H1 (cell line): ENCODE measurements around the gene AGRN. TPM values are rescaled to one million over a fixed set of nuclear protein-coding genes. Genes with fewer than 3 reads are reported as not detected.

Experiments
- CTCF ChIA-PET: fragments of 300-600 bp; sonication (Branson Sonifier 250); formaldehyde crosslinking; loops from one replicate; lab custom pipeline; 2021; ENCODE audit not compliant: partially characterized antibody; lab: Charles Lee
- POLR2A ChIA-PET: fragments of 300-600 bp; sonication (Branson Sonifier 250); formaldehyde crosslinking; loops from one replicate; lab custom pipeline; 2021; ENCODE audit warnings: inconsistent platforms; ENCODE audit not compliant: partially characterized antibody; lab: Charles Lee
- DNase-seq, 2 experiments: peaks; one replicate each; pipeline versions ENCODE4 v3.0.0 to v3.0.0-alpha.2; 2010 to 2022; ENCODE audit warnings: low spot score in 2 of 2, low read depth in 1 of 2, mixed read lengths in 1 of 2
- FAIRE-seq: peaks from 2 replicates; lab custom pipeline; 2011; peaks lifted over from hg19 to GRCh38; lab: Jason Lieb, UNC
- H2AFZ ChIP-seq: 2 replicates; pipeline ENCODE4 v1.8.1; 2012; ENCODE audit warnings: low read length, inconsistent platforms
- H2AK5ac ChIP-seq: 2 replicates; pipeline ENCODE4 v1.6.1; 2013; ENCODE audit warnings: low read depth, low read length
- H2BK120ac ChIP-seq: replicated peaks from 2 replicates; pipeline ENCODE3; 2013; ENCODE audit warnings: low read depth, low read length, inconsistent platforms
- H2BK12ac ChIP-seq: 2 replicates; pipeline ENCODE4 v1.6.1; 2013; ENCODE audit warnings: low read depth, low read length
- H2BK15ac ChIP-seq: 2 replicates; pipeline ENCODE4 v1.6.1; 2013; ENCODE audit warnings: low read length
- H2BK20ac ChIP-seq: 2 replicates; pipeline ENCODE4 v1.6.1; 2013; ENCODE audit warnings: low read length
- H2BK5ac ChIP-seq: 2 replicates; pipeline ENCODE4 v1.6.1; 2013; ENCODE audit warnings: low read depth, low read length
- H3K14ac ChIP-seq: 2 replicates; pipeline ENCODE4 v1.6.1; 2013; ENCODE audit warnings: inconsistent platforms; ENCODE audit not compliant: insufficient read length
- H3K18ac ChIP-seq: 2 replicates; pipeline ENCODE4 v1.6.1; 2013; ENCODE audit warnings: low read length; ENCODE audit errors: extremely low read depth
- H3K23ac ChIP-seq: 2 replicates; pipeline ENCODE4 v1.6.1; 2013; ENCODE audit warnings: inconsistent platforms; ENCODE audit not compliant: insufficient read length
- H3K23me2 ChIP-seq: 2 replicates; pipeline ENCODE4 v1.6.1; 2013; ENCODE audit warnings: low read depth, low read length
- H3K27ac ChIP-seq: 2 replicates; pipeline ENCODE4 v1.6.1; 2011; ENCODE audit warnings: low read depth, low read length, inconsistent platforms
- H3K27me3 ChIP-seq, 4 experiments: replicated peaks in 1 of 4; 1 replicate in 1 of 4; 2 replicates in 3 of 4; pipeline versions ENCODE4 v1.6.1 to v1.8.1; 2011 to 2013; ENCODE audit warnings: low read length in 3 of 4, mild to moderate bottlenecking in 3 of 4, inconsistent platforms in 2 of 4, mixed read lengths in 2 of 4, moderate library complexity in 1 of 4; ENCODE audit not compliant: control insufficient read depth in 3 of 4, insufficient read depth in 3 of 4; ENCODE audit errors: extremely low read depth in 1 of 4
- H3K36me3 ChIP-seq, 4 experiments: 2 replicates each; pipeline versions ENCODE4 v1.6.1 to v1.8.1; 2011 to 2013; ENCODE audit warnings: mild to moderate bottlenecking in 4 of 4, low read length in 3 of 4, moderate library complexity in 2 of 4, control low read depth in 1 of 4, inconsistent platforms in 1 of 4; ENCODE audit not compliant: insufficient read depth in 4 of 4, control insufficient read depth in 2 of 4
- H3K4ac ChIP-seq: replicated peaks from 2 replicates; pipeline ENCODE3; 2013; ENCODE audit warnings: low read length, low read depth, mixed read lengths, inconsistent platforms; ENCODE audit not compliant: insufficient read length
- H3K4me1 ChIP-seq, 4 experiments: replicated peaks in 1 of 4; 1 replicate in 1 of 4; 2 replicates in 3 of 4; pipeline versions ENCODE4 v1.6.1 to v1.8.1; 2011 to 2013; ENCODE audit warnings: low read length in 3 of 4, inconsistent platforms in 2 of 4, mixed read lengths in 1 of 4; ENCODE audit not compliant: insufficient read depth in 4 of 4, control insufficient read depth in 3 of 4
- H3K4me2 ChIP-seq, 2 experiments: 2 replicates each; pipeline versions ENCODE4 v1.6.1 to v1.8.1; 2011 to 2013; ENCODE audit warnings: low read depth in 2 of 2, low read length in 2 of 2, control low read depth in 1 of 2, inconsistent platforms in 1 of 2, mild to moderate bottlenecking in 1 of 2; ENCODE audit not compliant: insufficient read depth in 1 of 2
- H3K4me3 ChIP-seq, 4 experiments: fragments of 200-600, 300-600 bp in 1 of 4; sonication (generic), shearing (Covaris generic), sonication (Bioruptor Twin) in 1 of 4; 2 replicates each; pipeline versions ENCODE4 v1.5.1 to v1.8.1; 2011 to 2016; ENCODE audit warnings: low read length in 4 of 4, low read depth in 3 of 4, control low read depth in 2 of 4, inconsistent platforms in 2 of 4, mild to moderate bottlenecking in 2 of 4, mixed read lengths in 1 of 4, moderate library complexity in 1 of 4; ENCODE audit not compliant: insufficient read depth in 2 of 4; ENCODE audit errors: extremely low read depth in 1 of 4
- H3K56ac ChIP-seq: replicated peaks from 2 replicates; pipeline ENCODE3; 2013; ENCODE audit warnings: low read depth, mild to moderate bottlenecking, mixed read lengths, low read length, inconsistent platforms; ENCODE audit not compliant: insufficient read length
- H3K79me1 ChIP-seq: 2 replicates; pipeline ENCODE4 v1.6.1; 2013; ENCODE audit warnings: low read depth, low read length, control low read depth
- H3K79me2 ChIP-seq, 2 experiments: 2 replicates each; pipeline versions ENCODE4 v1.6.1 to v1.8.1; 2012 to 2013; ENCODE audit warnings: low read length in 2 of 2, mild to moderate bottlenecking in 2 of 2, inconsistent platforms in 1 of 2; ENCODE audit not compliant: insufficient read depth in 2 of 2, control insufficient read depth in 1 of 2
- H3K9ac ChIP-seq, 4 experiments: replicated peaks in 1 of 4; 1 replicate in 1 of 4; 2 replicates in 3 of 4; pipeline versions ENCODE4 v1.6.1 to v1.8.1; 2011 to 2013; ENCODE audit warnings: low read depth in 3 of 4, low read length in 3 of 4, control low read depth in 2 of 4, mild to moderate bottlenecking in 2 of 4, moderate library complexity in 2 of 4, inconsistent platforms in 1 of 4; ENCODE audit errors: extremely low read depth in 1 of 4
- H3K9me3 ChIP-seq, 2 experiments: 2 replicates each; pipeline versions ENCODE4 v1.6.1 to v1.8.1; 2012 to 2013; ENCODE audit warnings: mild to moderate bottlenecking in 2 of 2, moderate library complexity in 2 of 2, control low read depth in 1 of 2, inconsistent platforms in 1 of 2, low read depth in 1 of 2, low read length in 1 of 2, mixed read lengths in 1 of 2; ENCODE audit not compliant: insufficient read depth in 2 of 2
- H4K20me1 ChIP-seq, 2 experiments: replicated peaks in 1 of 2; 2 replicates each; pipeline versions ENCODE3 to v1.8.1; 2011 to 2013; ENCODE audit warnings: inconsistent platforms in 2 of 2, low read length in 2 of 2, mild to moderate bottlenecking in 1 of 2; ENCODE audit not compliant: insufficient read depth in 2 of 2, control insufficient read depth in 1 of 2
- H4K5ac ChIP-seq: 2 replicates; pipeline ENCODE4 v1.6.1; 2013; ENCODE audit warnings: low read length, low read depth, mixed read lengths, inconsistent platforms; ENCODE audit not compliant: insufficient read length
- H4K8ac ChIP-seq: 2 replicates; pipeline ENCODE4 v1.8.0; 2013; ENCODE audit warnings: mild to moderate bottlenecking, moderate library complexity, low read length, inconsistent platforms; ENCODE audit not compliant: insufficient read depth; ENCODE audit errors: extremely low read depth
- H4K91ac ChIP-seq: replicated peaks from 2 replicates; pipeline ENCODE3; 2013; ENCODE audit warnings: low read length, mixed read lengths, inconsistent platforms; ENCODE audit not compliant: insufficient read length
- ATF3 ChIP-seq: IDR thresholded peaks from 2 replicates; pipeline ENCODE4 v1.6.1; 2011; ENCODE audit warnings: low read depth, mild to moderate bottlenecking, low read length; ENCODE audit not compliant: insufficient read depth
- FOSL1 ChIP-seq: IDR thresholded peaks from 2 replicates; pipeline ENCODE4 v1.6.1; 2011; ENCODE audit warnings: mild to moderate bottlenecking, low read depth, low read length, moderate library complexity; ENCODE audit not compliant: insufficient read depth
- KDM1A ChIP-seq: fragments of 200-600, 300-600 bp; sonication (generic); IDR thresholded peaks from 2 replicates; pipeline ENCODE4 v1.7.1; 2016; ENCODE audit warnings: mild to moderate bottlenecking, low read length, borderline replicate concordance
- POLR2AphosphoS5 ChIP-seq: IDR thresholded peaks from 2 replicates; pipeline ENCODE4 v1.6.1; 2011; ENCODE audit warnings: low read depth, low read length
- RAD21 ChIP-seq, 2 experiments: IDR thresholded peaks in 1 of 2; conservative IDR thresholded peaks in 1 of 2; 2 replicates each; pipeline ENCODE4 v1.6.1; 2011; ENCODE audit warnings: low read depth in 2 of 2, low read length in 2 of 2, improper control_type of control experiment in 1 of 2, inconsistent platforms in 1 of 2, mild to moderate bottlenecking in 1 of 2, moderate library complexity in 1 of 2
- TEAD4 ChIP-seq: IDR thresholded peaks from 2 replicates; pipeline ENCODE4 v1.6.1; 2012; ENCODE audit warnings: low read depth, low read length, inconsistent platforms, mixed read lengths
- ZNF274 ChIP-seq: IDR thresholded peaks from 2 replicates; pipeline ENCODE4 v1.7.0; 2012; ENCODE audit warnings: low read length, borderline replicate concordance; ENCODE audit errors: extremely low read depth
- WGBS, 2 experiments: shearing (Covaris generic) in 1 of 2; methylation state at CpG; one replicate each; pipeline versions ENCODE4 v1.1.6 to v1.1.7; 2013 to 2015; ENCODE audit warnings: low lambda C conversion rate in 2 of 2, mixed read lengths in 2 of 2, inconsistent platforms in 1 of 2, low coverage in 1 of 2, missing lambda C conversion rate in 1 of 2; ENCODE audit not compliant: insufficient replicate concordance in 2 of 2, insufficient coverage in 1 of 2, insufficient read length in 1 of 2; ENCODE audit errors: extremely low coverage in 1 of 2, missing lambda C conversion rate in 1 of 2; 5-methylcytosine and 5-hydroxymethylcytosine counted together
- polyA plus RNA-seq, 7 experiments: library from polyadenylated mRNA; depleted of rRNA in 3 of 7; stranded (reverse) in 5 of 7; unstranded in 2 of 7; fragments of >200 nt in 5 of 7; fragments of 200-250 nt in 2 of 7; gene quantifications; 1 replicate in 5 of 7; 2 replicates in 1 of 7; 4 replicates in 1 of 7; pipeline versions ENCODE4 v1.2.1 to v1.2.3, GENCODE V29; 2011 to 2013; ENCODE audit warnings: missing spikeins in 2 of 7, mixed read lengths in 2 of 7
- total RNA-seq: library from RNA; stranded (reverse); fragmentation: NEBNext Ultra II Directional; extraction: Animal tissue kit (Norgen Biotek cat#: 25700); gene quantifications from 2 replicates; pipeline ENCODE4 v1.2.1, GENCODE V29; 2021

AGRN gene
- total and polyA plus RNA-seq, 2 of the 8 experiments (the other 6 are each of a cell fraction or from before 2014, with no cell fraction given) = 52.3 to 155 TPM

- no peak overlapping the region for H3K4me3 ChIP-seq
- 40% methylated on average over 3 of the region's 7 CpGs; no CpG with 5 or more reads in 1 of the 2 experiments for WGBS, 2 experiments
These were observed 15.5 kb upstream of the AGRN start for GRCh38 chr1:1004420-1004779.

More at GRCh38 chr1:1004420-1004779, 15.5 kb upstream of the AGRN start:
- 0 out of 7 replicates have a peak overlapping the region, but pooled peaks of 1 of the 4 experiments have one; percentile 10 for H3K9ac ChIP-seq
- H3K4me2 ChIP-seq = no peak overlapping the region
- POLR2A ChIA-PET = interaction anchor here (1.2 to 4.2 kb wide), 3 partner anchors 10 to 21 kb away, joined by 3 to 40 read pairs (median 3); partner anchors contain the start of gene ISG15
- no peak for DNase-seq
- H3K4me1 ChIP-seq = peaks cover 0 to 33% (median 11%) of the 10 kb centered on the region in 4 experiments; a peak in 4 of 7 replicates
- 0 out of 2 replicates have a peak overlapping the region, but pooled peaks have one; percentile 1 for H2BK12ac ChIP-seq
- no peaks in the 10 kb centered on the region for H3K79me2 ChIP-seq
- H3K23me2 ChIP-seq = peaks cover 8% of the 10 kb centered on the region; the same call in 1 of the 2 replicates
- H3K14ac ChIP-seq = no peak overlapping the region
- H2BK120ac ChIP-seq = no peak overlapping the region
- no peak overlapping the region for H2BK5ac ChIP-seq
- H4K8ac ChIP-seq = no peak overlapping the region
- H2AK5ac ChIP-seq = no peak overlapping the region
- H4K91ac ChIP-seq = no peak overlapping the region
- H3K4ac ChIP-seq = peak overlapping the region; percentile 53
- H3K27me3 ChIP-seq = peaks cover 22 to 57% (median 36%) of the 10 kb centered on the region in 4 experiments
- H4K20me1 ChIP-seq = peaks cover 0 to 3% of the 10 kb centered on the region in 2 experiments
- no peak overlapping the region for H2BK15ac ChIP-seq
- no peak overlapping the region for H3K23ac ChIP-seq
- H4K5ac ChIP-seq = no peak overlapping the region
- H2AFZ ChIP-seq = no peak overlapping the region
- H3K27ac ChIP-seq = no peak overlapping the region
- CTCF ChIA-PET = interaction anchor here (1.4 to 4.5 kb wide), 4 partner anchors 10 to 22 kb away, joined by 6 to 21 read pairs (median 10); partner anchors contain the start of genes ISG15 and PERM1
- no peak overlapping the region for H3K56ac ChIP-seq
- peaks cover 0 to 4% (median 0%) of the 10 kb centered on the region in 4 experiments; a peak in 1 of 8 replicates for H3K36me3 ChIP-seq
- no peak overlapping the region for H3K18ac ChIP-seq
- H3K79me1 ChIP-seq = no peaks in the 10 kb centered on the region
- H2BK20ac ChIP-seq = no peak overlapping the region
- no peak for FAIRE-seq
- H3K9me3 ChIP-seq = no peaks in the 10 kb centered on the region
- TF ChIP-seq ATF3 = no peak
- TF ChIP-seq TEAD4 = no peak
- no peak for TF ChIP-seq FOSL1
- no peak for TF ChIP-seq ZNF274
- no peak for TF ChIP-seq RAD21 (IDR thresholded peaks at IDR 0.05 in 1 of 2, conservative IDR thresholded peaks at IDR 0.05 in 1 of 2; ENCODE audit: low read depth in 2 of 2, low read length in 2 of 2)
- no peak for TF ChIP-seq KDM1A
- TF ChIP-seq POLR2AphosphoS5 = no peak
- TF ChIP-seq, all 59 proteins: peak for 0
